Stimulated activated CD8-positive, alpha-beta memory T cell treated with anti-CD3 and anti-CD28 coated beads, Interleukin-15, amount 100 ng/mL, for 48 hours (primary cell): ENCODE data around the gene NAALADL2.
"Not testable (repeated sequence)": the region's sequence is repeated elsewhere in the genome, so short reads cannot be mapped to it uniquely, and the experiment has no call there.

Source experiments
- DNase-seq, 2 donors: peaks; one replicate each; pipeline ENCODE4 v3.0.0-alpha.2; 2020; ENCODE audit warnings: low read depth in 2 of 2

Gene NAALADL2

GRCh38 chr3:175070946-175071345, 211.8 kb downstream of the NAALADL2 start:
- DNase-seq = no peak

GRCh38 chr3:175073219-175073905, 214.2 kb downstream of the NAALADL2 start:
- no peak for DNase-seq

- no peak for DNase-seq
Observed at GRCh38 chr3:175075269-175075668, 216.1 kb downstream of the NAALADL2 start.

GRCh38 chr3:175077216-175077615, 218.1 kb downstream of the NAALADL2 start:
- DNase-seq = no peak

- DNase-seq = no peak
Observed at GRCh38 chr3:175082631-175083030, 223.5 kb downstream of the NAALADL2 start.

- DNase-seq = not testable (repeated sequence)
Observed at GRCh38 chr3:175087128-175087527, 228.0 kb downstream of the NAALADL2 start.

GRCh38 chr3:175088766-175089380, 229.7 kb downstream of the NAALADL2 start:
- no peak for DNase-seq

GRCh38 chr3:175091426-175092114, 232.4 kb downstream of the NAALADL2 start:
- DNase-seq = no peak

- DNase-seq = no peak
Observed at GRCh38 chr3:175093748-175094147, 234.6 kb downstream of the NAALADL2 start.

- no peak for DNase-seq
Observed at GRCh38 chr3:175094344-175094743, 235.2 kb downstream of the NAALADL2 start.

- DNase-seq = no peak
Observed at GRCh38 chr3:175098644-175099043, 239.5 kb downstream of the NAALADL2 start.

- DNase-seq = no peak
Observed at GRCh38 chr3:175102161-175102560, 243.0 kb downstream of the NAALADL2 start.

- DNase-seq = no peak
Observed at GRCh38 chr3:175103298-175103697, 244.2 kb downstream of the NAALADL2 start.

- no peak for DNase-seq
Observed at GRCh38 chr3:175105066-175105465, 245.9 kb downstream of the NAALADL2 start.

GRCh38 chr3:175107231-175107630, 248.1 kb downstream of the NAALADL2 start:
- no peak for DNase-seq

GRCh38 chr3:175107995-175108394, 248.9 kb downstream of the NAALADL2 start:
- no peak for DNase-seq

- DNase-seq = no peak
Observed at GRCh38 chr3:175108613-175109151, 249.5 kb downstream of the NAALADL2 start.

GRCh38 chr3:175111036-175111435, 251.9 kb downstream of the NAALADL2 start:
- no peak for DNase-seq

GRCh38 chr3:175118382-175118941, 259.3 kb downstream of the NAALADL2 start:
- no peak for DNase-seq

GRCh38 chr3:175121225-175121624, 262.1 kb downstream of the NAALADL2 start:
- no peak for DNase-seq

GRCh38 chr3:175127075-175127662, 268.0 kb downstream of the NAALADL2 start:
- no peak for DNase-seq

GRCh38 chr3:175129126-175129525, 270.0 kb downstream of the NAALADL2 start:
- DNase-seq = no peak
